GM12878 (cell line): ENCODE measurements around the gene ZCCHC24. TPM values are rescaled to one million over a fixed set of nuclear protein-coding genes. Genes with fewer than 3 reads are reported as not detected.

Source experiments
- BHLHE40 ChIP-seq, 2 experiments: fragments of 450-650 bp in 1 of 2; IDR thresholded peaks; 2 replicates each; pipeline ENCODE4 v1.6.1; 2011 to 2017; ENCODE audit warnings: low read depth in 2 of 2, borderline replicate concordance in 1 of 2, improper control_type of control experiment in 1 of 2, low read length in 1 of 2, mild to moderate bottlenecking in 1 of 2
- CBX5 ChIP-seq: sonication (generic); IDR thresholded peaks from 2 replicates; pipeline ENCODE4 v1.6.1; 2016; ENCODE audit warnings: low read depth, moderate library complexity, mild to moderate bottlenecking, inconsistent platforms
- CHD4 ChIP-seq: fragments of 200-600 bp; sonication (generic); IDR thresholded peaks from 2 replicates; pipeline ENCODE4 v1.6.1; 2016; ENCODE audit warnings: mild to moderate bottlenecking
- FOXK2 ChIP-seq: fragments of 450-650 bp; IDR thresholded peaks from 2 replicates; pipeline ENCODE4 v1.6.1; 2017; ENCODE audit warnings: mild to moderate bottlenecking, moderate library complexity
- FOXM1 ChIP-seq: IDR thresholded peaks from 2 replicates; pipeline ENCODE4 v1.6.1; 2012; ENCODE audit warnings: low read depth, mild to moderate bottlenecking, inconsistent platforms, low read length, moderate library complexity
- HCFC1 ChIP-seq: fragments of 150-350 bp; IDR thresholded peaks from 2 replicates; pipeline ENCODE4 v1.6.1; 2014; ENCODE audit warnings: low read length
- HDAC2 ChIP-seq: fragments of 200-600 bp; sonication (generic); IDR thresholded peaks from 2 replicates; pipeline ENCODE4 v1.6.1; 2017
- HDGF ChIP-seq: fragments of 450-650 bp; IDR thresholded peaks from 2 replicates; pipeline ENCODE4 v1.6.1; 2016; ENCODE audit warnings: antibody characterized with exemption
- IRF4 ChIP-seq: IDR thresholded peaks from 2 replicates; pipeline ENCODE4 v1.6.1; 2011; ENCODE audit warnings: low read depth, low read length
- KDM1A ChIP-seq: fragments of 200-600 bp; sonication (generic); IDR thresholded peaks from 2 replicates; pipeline ENCODE4 v1.6.1; 2016; ENCODE audit warnings: borderline replicate concordance
- KLF5 ChIP-seq: fragments of 450-650 bp; IDR thresholded peaks from 2 replicates; pipeline ENCODE4 v1.6.1; 2014; ENCODE audit warnings: mild to moderate bottlenecking; ENCODE audit not compliant: partially characterized antibody
- NBN ChIP-seq: fragments of 450-650 bp; IDR thresholded peaks from 2 replicates; pipeline ENCODE4 v1.6.1; 2016
- NFXL1 ChIP-seq: fragments of 450-650 bp; IDR thresholded peaks from 2 replicates; pipeline ENCODE4 v1.6.1; 2017; ENCODE audit warnings: antibody characterized with exemption, mild to moderate bottlenecking, borderline replicate concordance
- NR2C2 ChIP-seq: IDR thresholded peaks from 2 replicates; pipeline ENCODE4 v1.6.1; 2011; ENCODE audit warnings: borderline replicate concordance, low read depth; ENCODE audit not compliant: control insufficient read depth, insufficient read length
- NR2F1 ChIP-seq: fragments of 450-650 bp; conservative IDR thresholded peaks from 2 replicates; pipeline ENCODE4 v1.6.1; 2017; ENCODE audit warnings: mild to moderate bottlenecking
- PAX5 ChIP-seq: IDR thresholded peaks from 2 replicates; pipeline ENCODE4 v1.6.1; 2011; ENCODE audit warnings: low read depth, low read length, borderline replicate concordance
- POLR2AphosphoS2 ChIP-seq: IDR thresholded peaks from 2 replicates; pipeline ENCODE4 v1.6.1; 2011; ENCODE audit warnings: low read depth, mild to moderate bottlenecking, low read length, improper control_type of control experiment, moderate library complexity
- RB1 ChIP-seq: fragments of 450-650 bp; formaldehyde crosslinking; IDR thresholded peaks from 2 replicates; pipeline ENCODE4 v1.6.1; 2017; ENCODE audit warnings: mild to moderate bottlenecking, borderline replicate concordance
- RUNX3 ChIP-seq: IDR thresholded peaks from 2 replicates; pipeline ENCODE4 v1.6.1; 2012; ENCODE audit warnings: low read length, inconsistent platforms
- SIX5 ChIP-seq: IDR thresholded peaks from 2 replicates; pipeline ENCODE4 v1.6.1; 2011; ENCODE audit warnings: mild to moderate bottlenecking, low read depth, low read length, moderate library complexity; ENCODE audit not compliant: severe bottlenecking
- SMARCA5 ChIP-seq: fragments of 450-650 bp; IDR thresholded peaks from 2 replicates; pipeline ENCODE4 v1.6.1; 2017; ENCODE audit warnings: mild to moderate bottlenecking
- SRF ChIP-seq, 2 experiments: IDR thresholded peaks; 2 replicates each; pipeline ENCODE4 v1.6.1; 2011; ENCODE audit warnings: low read depth in 2 of 2, low read length in 2 of 2, mild to moderate bottlenecking in 1 of 2, moderate library complexity in 1 of 2
- TARDBP ChIP-seq: IDR thresholded peaks from 2 replicates; pipeline ENCODE4 v1.6.1; 2016; ENCODE audit warnings: borderline replicate concordance
- TBL1XR1 ChIP-seq: IDR thresholded peaks from 2 replicates; pipeline ENCODE4 v1.6.1; 2012; ENCODE audit warnings: low read depth, low read length, improper control_type of control experiment
- TCF3 ChIP-seq: IDR thresholded peaks from 2 replicates; pipeline ENCODE4 v1.6.1; 2012; ENCODE audit warnings: low read depth, mild to moderate bottlenecking, low read length, borderline replicate concordance; ENCODE audit not compliant: insufficient read depth
- ZNF274 ChIP-seq: IDR thresholded peaks from one replicate; pipeline ENCODE4 v1.8.0; 2011; ENCODE audit not compliant: insufficient read length, insufficient read depth
- ZNF687 ChIP-seq: fragments of 450-650 bp; IDR thresholded peaks from 2 replicates; pipeline ENCODE4 v1.6.1; 2017; ENCODE audit warnings: mild to moderate bottlenecking, moderate library complexity
- polyA plus RNA-seq, 11 experiments: library from polyadenylated mRNA; depleted of rRNA in 4 of 11; unstranded in 6 of 11; stranded (reverse) in 5 of 11; fragments of >200 nt; fragmentation: Nextera tagmentation in 4 of 11; fragmentation: Illumina TruSeq in 1 of 11; extraction: Ambion mirVana in 4 of 11; extraction: Trizol in 1 of 11; gene quantifications; 1 replicate in 1 of 11; 2 replicates in 10 of 11; pipeline versions ENCODE4 v1.2.1 to v1.2.3, GENCODE V29; 2011 to 2016; ENCODE audit warnings: inconsistent platforms in 2 of 11, missing spikeins in 2 of 11, low read depth in 1 of 11
- total RNA-seq, 4 experiments: library from RNA; depleted of rRNA in 3 of 4; stranded (reverse); fragments of >200 nt in 3 of 4; fragmentation: Illumina TruSeq in 1 of 4; extraction: Trizol in 1 of 4; gene quantifications; 2 replicates each; pipeline versions ENCODE4 v1.2.1 to v1.2.3, GENCODE V29; 2013 to 2021
- TF ChIP-seq, protein P1 (sequence below): IDR thresholded peaks from 2 replicates; pipeline ENCODE4 v1.6.1; 2011; ENCODE audit warnings: mild to moderate bottlenecking, low read depth, low read length, moderate library complexity; ENCODE audit not compliant: insufficient replicate concordance

The ZCCHC24 gene
- total and polyA plus RNA-seq, 10 of the 15 experiments (the other 5 are each of a cell fraction or from before 2014, with no cell fraction given): 0.02 to 0.62 (median 0.04) TPM; not detected in 4

GRCh38 chr10:79347894-79348639 lies 97.4 kb downstream of the ZCCHC24 start (continued):
- TF ChIP-seq ZNF687 (peak; percentile 99), BHLHE40 (IDR thresholded peaks at IDR 0.05; ENCODE audit: borderline replicate concordance in 1 of 2, low read depth in 2 of 2, low read length in 1 of 2) (peak; percentile 90 to 97), TARDBP (0 out of 2 replicates have a peak, but pooled peaks have one; percentile 12), IRF4 (no peak; the same call in 1 of the 2 replicates), HDAC2 (no peak), SRF (IDR thresholded peaks at IDR 0.05; ENCODE audit: low read depth in 2 of 2, low read length in 2 of 2) (no peak), TBL1XR1 (0 out of 2 replicates have a peak, but pooled peaks have one; percentile 47), CHD4 (no peak), NR2F1 (peak; percentile 41; the same call in 1 of the 2 replicates), NBN (peak; percentile 61), FOXK2 (no peak; the same call in 1 of the 2 replicates), FOXM1 (no peak), SIX5 (no peak), CBX5 (no peak), SMARCA5 (no peak), ZNF274 (no peak), POLR2AphosphoS2 (0 out of 2 replicates have a peak, but pooled peaks have one; percentile 33), TCF3 (0 out of 2 replicates have a peak, but pooled peaks have one; percentile 35), NR2C2 (no peak), RB1 (no peak), NFXL1 (no peak), PAX5 (peak; percentile 41; the same call in 1 of the 2 replicates), KDM1A (no peak), RUNX3 (peak; percentile 83), KLF5 (no peak), HCFC1 (no peak), HDGF (peak; percentile 80; the same call in 1 of the 2 replicates)
- TF ChIP-seq, protein P1, sequence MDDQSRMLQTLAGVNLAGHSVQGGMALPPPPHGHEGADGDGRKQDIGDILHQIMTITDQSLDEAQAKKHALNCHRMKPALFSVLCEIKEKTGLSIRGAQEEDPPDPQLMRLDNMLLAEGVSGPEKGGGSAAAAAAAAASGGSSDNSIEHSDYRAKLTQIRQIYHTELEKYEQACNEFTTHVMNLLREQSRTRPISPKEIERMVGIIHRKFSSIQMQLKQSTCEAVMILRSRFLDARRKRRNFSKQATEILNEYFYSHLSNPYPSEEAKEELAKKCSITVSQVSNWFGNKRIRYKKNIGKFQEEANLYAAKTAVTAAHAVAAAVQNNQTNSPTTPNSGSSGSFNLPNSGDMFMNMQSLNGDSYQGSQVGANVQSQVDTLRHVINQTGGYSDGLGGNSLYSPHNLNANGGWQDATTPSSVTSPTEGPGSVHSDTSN: no peak
